HG03139 (cell line): ENCODE data around the gene TMEM235.

Source experiments
- ATAC-seq: cut with Tn5 transposase; IDR thresholded peaks from one replicate; pipeline ENCODE4 v1.9.1; 2021; ENCODE audit not compliant: unreplicated experiment

Gene TMEM235

DNA sequence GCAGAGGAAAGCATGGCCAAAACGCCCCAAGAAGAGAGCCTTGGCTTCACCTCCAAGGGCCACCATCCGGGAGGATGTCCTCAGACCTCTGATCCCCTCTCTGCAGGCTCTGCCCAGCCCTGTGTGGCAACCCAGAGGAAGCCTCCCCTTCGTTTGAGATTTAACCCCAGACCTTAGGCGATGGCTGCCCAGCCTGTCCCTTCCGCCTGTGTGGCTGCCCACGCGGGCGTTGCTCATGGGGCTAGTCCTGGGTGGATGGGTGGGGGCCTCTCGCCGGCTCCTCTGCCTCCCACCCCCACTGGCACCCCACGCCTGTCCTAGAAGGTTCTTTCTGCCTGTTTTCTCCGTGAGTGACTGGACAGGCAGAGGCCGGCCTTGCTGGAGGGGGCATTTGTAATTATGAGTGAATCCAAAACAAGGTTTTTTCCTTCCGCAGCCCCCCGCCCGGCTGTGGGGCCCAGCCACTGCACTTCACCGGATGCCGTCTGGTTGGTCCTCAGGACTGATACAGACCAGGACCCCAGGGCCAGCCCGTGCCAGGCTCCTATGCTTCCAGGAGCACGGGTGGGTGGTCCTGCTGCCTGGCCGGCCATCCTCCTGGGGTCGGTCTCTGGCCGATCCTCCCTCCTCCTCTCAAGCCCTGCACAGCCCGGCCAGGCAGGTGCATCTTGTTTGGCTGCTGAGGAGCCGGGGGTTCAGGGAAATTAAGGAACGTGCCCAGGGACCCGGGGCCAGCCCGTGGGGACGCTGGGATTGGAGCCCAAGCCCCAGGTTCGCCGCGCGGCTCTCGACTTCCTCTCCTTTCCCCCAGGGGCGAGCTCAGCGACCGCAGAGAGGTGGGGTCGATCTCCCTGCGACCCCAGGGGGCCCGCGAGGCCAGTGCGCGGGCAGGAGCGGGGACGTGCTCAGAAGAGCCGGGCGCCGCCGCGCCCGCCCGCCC, at the start of gene TMEM235:
TSS of gene TMEM235 (plus strand) at position 636 of the 940 bp plus-strand sequence. CDS start 393 bp downstream, outside the sequence.
- ATAC-seq: no peak

- ATAC-seq: no peak
These were observed 48.9 kb upstream of the TMEM235 start for GRCh38 chr17:78182504-78182903.

DNA sequence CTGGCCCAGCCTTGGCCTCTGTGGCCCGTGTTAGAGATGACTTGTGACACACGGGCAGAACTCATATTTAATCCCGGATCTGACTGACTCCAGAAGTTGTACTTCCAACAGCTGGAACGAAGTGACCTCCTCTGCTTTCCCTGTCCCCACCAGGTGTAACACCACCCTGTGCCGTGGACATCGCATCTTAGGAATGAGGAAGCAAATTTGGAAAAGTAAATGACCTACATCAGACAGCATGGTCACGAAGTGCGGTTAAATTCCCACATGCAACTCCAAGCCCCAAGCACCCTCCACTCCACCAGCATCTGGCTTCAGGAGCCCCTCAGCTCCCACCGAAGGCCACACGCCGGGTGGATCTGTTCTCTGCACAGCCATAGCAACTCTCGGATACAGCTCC, 47.5 kb upstream of the TMEM235 start:
- ATAC-seq: no peak

GRCh38 chr17:78184351-78184750, 47.1 kb upstream of the TMEM235 start:
- no peak for ATAC-seq

DNA sequence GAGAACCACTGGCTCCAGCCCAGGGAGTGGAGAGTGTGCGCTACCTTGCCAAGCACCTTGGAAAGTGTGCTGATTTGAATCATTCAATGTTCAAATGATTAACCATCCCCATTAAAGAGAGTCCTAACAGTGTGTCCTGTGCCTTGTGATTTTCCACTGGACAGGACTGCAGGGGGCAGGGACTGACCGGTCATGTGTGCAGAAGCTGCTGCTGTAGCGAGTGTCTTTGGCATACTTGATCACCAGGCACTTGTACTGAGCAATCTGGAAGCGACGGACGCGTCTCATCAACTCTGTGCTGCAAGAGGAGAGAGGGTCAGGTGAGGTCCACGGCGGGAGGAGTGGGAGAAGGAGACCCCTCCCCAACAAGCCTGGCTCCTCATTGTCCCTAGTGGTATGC, 46.6 kb upstream of the TMEM235 start:
- ATAC-seq: no peak

DNA sequence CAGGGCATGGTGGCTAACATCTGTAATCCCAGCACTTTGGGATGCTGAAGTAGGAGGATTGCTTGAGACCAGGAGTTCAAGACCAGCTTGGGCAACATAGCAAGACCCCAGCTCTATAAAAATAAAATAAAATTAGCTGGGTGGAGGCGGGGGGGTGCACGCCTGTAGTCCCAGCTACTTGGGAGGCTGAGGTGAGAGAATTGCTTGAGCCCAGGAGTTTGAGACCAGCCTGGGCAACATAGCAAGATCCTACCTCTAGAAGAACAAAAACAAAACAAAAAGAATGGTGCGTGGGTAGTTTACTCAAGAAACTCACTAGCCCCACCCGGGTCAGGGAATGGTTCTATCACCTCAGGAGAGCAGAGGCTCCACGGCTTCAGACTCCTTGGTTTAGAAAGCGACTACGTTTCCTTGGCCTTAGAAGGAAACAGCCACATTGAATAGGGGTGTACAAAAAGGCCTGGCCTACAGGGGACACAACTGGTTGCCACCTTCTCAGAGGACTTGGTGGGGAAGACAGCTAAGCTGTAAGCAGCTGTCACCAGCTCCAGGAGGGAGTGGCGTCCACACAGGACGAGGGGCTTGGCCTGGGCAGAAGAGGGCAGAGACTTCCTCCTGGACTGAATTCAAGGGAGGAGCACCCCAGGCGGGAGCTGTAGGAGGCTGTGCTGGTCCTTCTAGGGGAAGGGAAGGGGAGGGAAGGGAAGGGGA, 45.3 kb upstream of the TMEM235 start:
- ATAC-seq: no peak

DNA sequence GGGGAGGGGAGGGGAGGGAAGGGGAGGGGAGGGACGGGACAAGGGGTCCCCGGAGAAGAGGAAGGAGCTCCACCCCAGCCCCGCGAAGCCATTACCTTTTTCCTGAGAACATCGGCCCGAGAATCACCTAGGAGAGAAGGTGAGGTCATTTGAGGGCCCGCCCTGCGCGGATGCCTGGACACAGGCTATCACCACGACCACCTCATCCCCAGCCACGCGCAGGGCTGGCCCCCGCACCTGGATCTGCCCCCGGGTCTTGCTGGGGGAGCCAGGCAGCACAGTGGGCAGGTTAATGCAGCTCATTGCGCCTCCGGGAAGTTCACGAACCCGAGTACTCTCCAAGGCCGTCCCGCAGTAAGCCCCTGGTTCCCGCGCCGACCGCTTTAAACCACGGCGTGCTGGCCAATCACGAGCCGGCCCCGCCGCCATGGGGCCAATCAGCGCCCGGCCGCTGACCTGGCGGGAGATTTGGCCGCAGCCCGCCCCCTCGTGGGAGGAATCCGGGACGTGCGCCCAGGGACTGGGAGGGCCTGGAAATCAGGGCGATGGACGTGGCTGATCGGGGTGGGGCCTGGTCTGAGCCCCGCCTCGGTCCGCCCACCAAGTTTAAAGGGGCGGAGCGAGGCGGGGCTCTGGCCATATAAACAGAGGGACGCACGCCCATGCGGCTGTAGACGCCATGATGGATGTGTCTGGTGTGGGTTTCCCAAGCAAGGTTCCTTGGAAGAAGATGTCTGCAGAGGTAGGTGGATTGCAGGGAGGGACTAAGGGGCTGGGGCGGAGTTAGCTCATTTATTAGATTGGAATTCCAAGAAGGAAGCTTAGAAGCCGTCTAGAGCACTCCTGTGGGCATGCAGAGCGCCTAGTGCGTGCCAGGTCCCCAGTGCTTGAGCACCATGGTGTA, 44.5 kb upstream of the TMEM235 start, which contains the start of the genes AFMID and TK1:
TSS of gene AFMID (plus strand) at position 671 of the 904 bp plus-strand sequence. CDS start at position 680, 9 bp downstream.
TSS of gene TK1 (minus strand) at position 361 of the 904 bp plus-strand sequence. CDS start at position 303, 58 bp downstream.
- peak; percentile 93 for ATAC-seq

GRCh38 chr17:78196716-78197115, 34.7 kb upstream of the TMEM235 start:
- no peak for ATAC-seq

- no peak for ATAC-seq
These were observed 34.1 kb upstream of the TMEM235 start for GRCh38 chr17:78197147-78197832.

DNA sequence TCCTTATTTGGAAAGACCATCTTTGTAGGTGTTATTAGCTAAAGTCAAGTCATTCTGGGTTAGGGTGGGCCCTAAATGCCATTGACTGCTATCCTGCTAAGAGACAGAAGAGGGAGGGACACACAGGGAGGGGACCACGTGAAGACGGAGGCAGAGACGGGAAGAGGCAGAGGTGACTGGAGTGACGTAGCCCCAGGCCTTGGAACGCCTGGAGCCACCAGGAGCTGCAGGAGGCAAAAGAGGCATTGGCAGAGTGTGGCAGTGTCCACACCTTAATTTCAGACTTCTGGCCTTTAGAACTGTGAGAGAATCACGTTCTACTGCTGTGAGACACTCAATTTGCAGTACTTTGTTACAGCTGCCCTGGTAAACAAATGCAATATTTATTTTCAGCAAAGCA, 31.0 kb upstream of the TMEM235 start:
- ATAC-seq: no peak

DNA sequence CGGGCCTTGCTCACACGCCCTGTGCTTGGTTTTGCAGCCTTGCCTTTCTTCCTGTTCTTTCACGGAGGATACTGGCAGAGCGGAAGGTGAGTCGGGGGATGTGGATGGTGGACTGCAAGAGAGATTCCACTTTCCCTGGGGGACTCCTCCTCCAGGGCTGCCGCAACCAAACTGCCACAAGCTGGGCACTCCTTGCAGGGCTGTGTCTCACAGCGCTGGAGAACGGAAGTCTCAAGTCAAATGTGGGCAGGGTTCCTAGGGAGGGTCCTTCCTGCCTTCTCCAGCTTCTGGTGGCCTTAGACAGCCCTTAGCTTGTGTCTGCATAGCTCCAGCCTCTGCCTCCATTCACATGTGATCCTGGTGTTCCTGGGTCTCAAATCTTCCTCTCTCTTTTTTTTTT, 28.8 kb upstream of the TMEM235 start:
- ATAC-seq: no peak

- no peak for ATAC-seq
These were observed 26.9 kb upstream of the TMEM235 start for GRCh38 chr17:78204387-78205123.

- ATAC-seq: no peak
These were observed 26.2 kb upstream of the TMEM235 start for GRCh38 chr17:78205124-78205775.

GRCh38 chr17:78206298-78206697, 25.1 kb upstream of the TMEM235 start:
- no peak for ATAC-seq

DNA sequence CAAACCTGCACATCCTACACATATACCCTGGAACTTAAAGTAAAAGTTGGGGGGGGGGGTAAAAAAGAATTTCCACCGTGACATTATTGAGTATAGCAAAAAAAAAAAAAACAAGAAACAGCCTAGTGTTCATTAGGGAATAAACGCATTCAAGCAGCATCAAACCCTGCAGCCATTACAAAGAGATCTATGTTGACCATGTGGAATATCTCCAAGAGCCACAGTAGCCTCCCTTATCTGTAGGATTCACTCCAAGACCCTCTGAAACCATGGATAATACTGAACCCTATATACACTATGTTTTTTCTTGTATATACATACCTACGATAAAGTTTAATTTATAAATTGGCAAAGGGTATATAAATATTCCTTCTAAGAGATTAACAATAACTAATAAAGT, 22.9 kb upstream of the TMEM235 start:
- no peak for ATAC-seq

GRCh38 chr17:78210111-78210510, 21.3 kb upstream of the TMEM235 start:
- ATAC-seq: no peak

- no peak for ATAC-seq
These were observed 20.4 kb upstream of the TMEM235 start for GRCh38 chr17:78211032-78211431.

- ATAC-seq: peak; percentile 88
These were observed 17.3 kb upstream of the TMEM235 start, which contains the start of gene BIRC5 for GRCh38 chr17:78214016-78214705. Gene BIRC5 (plus strand): TSS chr17:78214253. CDS start chr17:78214317, 64 bp downstream.
